Measurements from ENCODE around the gene ITGB1.
A peak's percentile ranks its signal among the peaks of the same experiment; 100 is the strongest.

ITGB1 gene

DNA sequence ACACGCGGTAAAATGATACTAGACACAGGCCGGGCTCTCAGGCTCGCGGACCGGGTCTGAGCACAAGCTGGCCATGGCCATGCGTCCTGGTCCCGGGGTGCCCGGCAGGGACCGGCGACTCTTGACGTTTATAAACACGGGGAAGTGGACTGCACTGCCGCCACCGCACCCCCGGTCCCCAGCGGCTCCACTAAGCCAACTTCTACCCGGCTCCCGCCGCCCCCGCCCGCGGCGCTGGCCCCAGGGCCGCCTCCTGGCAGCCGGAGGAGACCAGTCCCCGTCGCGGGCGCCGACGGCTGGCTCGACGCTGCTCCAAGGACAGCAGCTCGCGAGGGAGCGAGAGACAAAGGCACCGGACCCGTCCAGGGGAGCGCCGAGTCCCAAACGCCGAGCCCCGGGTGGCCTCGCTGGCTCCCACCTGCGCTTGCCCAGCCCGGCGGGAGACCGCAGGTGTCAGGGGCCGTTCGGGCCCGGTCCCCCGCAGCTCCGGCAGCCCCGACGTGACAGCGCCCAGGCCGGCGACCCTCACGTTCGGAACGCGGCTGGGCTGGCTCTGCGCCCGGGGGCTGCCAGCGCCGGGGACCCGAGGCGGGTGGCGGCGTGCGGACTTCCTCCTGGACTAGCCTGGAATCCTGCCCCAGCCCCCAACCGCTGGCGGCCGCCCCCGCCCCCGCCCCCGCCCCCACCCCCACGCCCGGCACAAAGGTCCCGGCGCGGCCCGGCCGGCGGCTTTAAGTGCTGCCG, 517 bp downstream of the ITGB1 start:
- in situ Hi-C loops (cut with HindIII; ENCODE audit: low pct_unique_long_range_greater_than_20kb, low sequenced_read_pairs): no loop called here
- no peak for TF ChIP-seq JUND (IDR thresholded peaks at IDR 0.05; ENCODE audit: low read depth)
- DNase-seq (ENCODE audit: low read depth in 1 of 2, low spot score in 1 of 2): peak in 1 of 2 experiments; percentile 48

DNA sequence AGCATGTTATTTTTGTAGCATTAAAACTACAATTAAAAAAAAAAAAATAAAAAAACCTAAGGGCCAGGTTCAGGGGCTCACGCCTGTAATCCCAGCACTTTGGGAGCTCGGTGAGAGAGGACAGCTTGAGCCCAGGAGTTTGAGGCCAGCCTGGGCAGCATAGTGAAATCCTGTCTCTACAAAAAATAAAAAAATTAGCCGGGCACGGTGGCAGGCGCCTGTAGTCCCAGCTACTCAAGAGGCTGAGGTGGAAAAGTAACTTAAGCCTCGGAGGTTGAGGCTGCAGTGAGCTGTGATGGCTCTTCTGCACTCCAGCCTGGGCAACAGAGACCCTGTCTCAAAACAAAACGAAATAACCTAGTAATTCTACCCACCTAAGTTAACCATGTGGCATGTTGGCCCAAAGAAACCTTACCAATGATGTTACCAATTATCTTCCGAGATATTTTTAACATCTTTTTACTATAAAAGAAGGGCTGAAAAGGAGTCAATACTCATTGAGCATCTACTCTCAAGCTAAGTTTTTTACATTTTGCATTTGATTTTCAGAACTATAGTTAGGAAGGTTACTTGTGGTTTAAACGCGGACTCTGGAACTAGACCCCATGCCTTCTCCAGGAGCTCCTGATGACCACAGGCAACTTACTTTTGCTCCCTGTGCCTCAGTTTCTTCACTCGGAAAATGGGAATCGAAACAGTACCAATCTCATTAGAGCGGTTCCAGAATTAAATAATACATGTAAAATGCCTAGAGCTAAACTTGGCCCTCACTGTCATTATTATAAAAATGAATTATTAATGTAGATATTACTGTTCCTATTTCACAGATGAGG, 1.4 kb downstream of the ITGB1 start:
- no peak for TF ChIP-seq JUND (IDR thresholded peaks at IDR 0.05; ENCODE audit: low read depth)
- no peak for DNase-seq (ENCODE audit: low read depth in 1 of 2, low spot score in 1 of 2)
- in situ Hi-C loops (cut with HindIII; ENCODE audit: low pct_unique_long_range_greater_than_20kb, low sequenced_read_pairs): no loop called here

DNA sequence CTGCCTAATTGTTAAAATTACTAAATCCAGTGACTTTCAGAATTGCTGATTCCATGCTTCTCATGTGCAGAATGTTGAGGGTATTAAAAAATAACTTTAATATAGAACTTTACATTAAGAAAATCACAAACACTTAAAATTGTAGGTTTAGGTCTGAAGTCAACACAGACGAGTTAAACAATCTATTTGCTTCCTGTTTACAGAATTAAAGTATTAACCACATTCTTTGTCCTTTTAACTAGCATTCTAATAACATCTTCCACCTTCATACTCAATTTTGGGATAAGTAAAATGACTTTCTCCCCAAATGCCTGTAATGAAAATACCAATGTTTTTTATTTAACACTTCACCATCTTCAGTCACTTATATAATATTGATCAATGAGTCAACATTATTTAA, 2.2 kb downstream of the ITGB1 start:
- in situ Hi-C loops (cut with HindIII; ENCODE audit: low pct_unique_long_range_greater_than_20kb, low sequenced_read_pairs): no loop called here
- no peak for DNase-seq (ENCODE audit: low read depth in 1 of 2, low spot score in 1 of 2)
- no peak for TF ChIP-seq JUND (IDR thresholded peaks at IDR 0.05; ENCODE audit: low read depth)

DNA sequence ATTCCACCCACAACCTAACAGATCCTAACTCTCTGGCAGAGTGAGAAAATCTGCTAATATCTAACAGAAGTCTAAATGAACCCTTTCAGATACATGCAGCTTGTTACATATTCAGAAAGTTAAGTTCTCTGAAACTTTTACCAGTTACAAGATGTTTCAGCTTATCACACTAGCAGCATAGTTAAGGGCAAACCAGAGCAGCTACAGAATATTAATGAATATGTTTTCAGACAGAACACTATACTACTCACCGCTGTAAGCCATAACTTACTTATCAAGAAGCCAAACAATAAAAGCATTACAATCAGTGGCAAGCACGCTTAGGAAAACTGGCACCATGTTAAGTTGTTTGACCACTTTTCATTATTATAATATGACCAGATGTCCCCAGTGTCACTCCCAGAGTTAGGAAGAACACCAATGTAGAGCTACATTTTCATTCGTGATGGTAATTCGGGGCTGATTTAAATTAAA, 2.7 kb downstream of the ITGB1 start:
- DNase-seq (ENCODE audit: low read depth in 1 of 2, low spot score in 1 of 2): no peak
- in situ Hi-C loops (cut with HindIII; ENCODE audit: low pct_unique_long_range_greater_than_20kb, low sequenced_read_pairs): no loop called here
- no peak for TF ChIP-seq JUND (IDR thresholded peaks at IDR 0.05; ENCODE audit: low read depth)

DNA sequence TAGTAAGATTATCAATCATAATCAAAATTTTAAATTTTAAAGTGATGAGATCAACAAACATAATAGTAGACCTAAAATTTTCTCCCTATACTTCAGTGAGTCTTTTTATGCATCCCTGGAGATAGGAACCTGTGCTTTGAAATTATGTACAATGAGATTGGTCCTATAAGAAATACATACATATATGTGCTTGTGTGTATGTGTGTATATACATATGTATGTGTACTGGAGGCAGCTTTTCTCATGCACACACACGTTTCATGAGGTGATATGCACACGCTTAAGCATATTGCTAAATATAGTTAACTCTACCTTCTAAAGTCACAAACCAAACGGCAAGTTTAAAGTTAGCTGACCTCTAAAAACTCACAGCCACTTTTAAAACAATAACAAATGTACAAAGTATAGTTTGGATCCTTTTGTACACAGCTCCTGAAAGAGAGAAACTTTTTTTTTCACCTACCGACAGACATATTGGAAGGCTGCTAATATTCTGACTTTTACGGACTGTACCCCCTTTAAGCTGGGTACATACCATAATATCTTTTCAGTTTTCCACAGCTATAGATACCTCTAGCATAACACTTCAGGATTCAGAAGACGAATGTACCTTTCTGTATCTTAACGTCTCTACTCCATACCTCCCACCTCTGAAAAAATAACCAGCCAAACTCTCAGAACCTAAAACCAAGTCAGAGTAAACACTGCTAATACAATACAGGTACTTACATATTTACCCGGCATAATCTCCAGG, 3.3 kb downstream of the ITGB1 start:
- no peak for DNase-seq (ENCODE audit: low read depth in 1 of 2, low spot score in 1 of 2)
- in situ Hi-C loops (cut with HindIII; ENCODE audit: low pct_unique_long_range_greater_than_20kb, low sequenced_read_pairs): no loop called here
- TF ChIP-seq JUND (IDR thresholded peaks at IDR 0.05; ENCODE audit: low read depth): no peak

DNA sequence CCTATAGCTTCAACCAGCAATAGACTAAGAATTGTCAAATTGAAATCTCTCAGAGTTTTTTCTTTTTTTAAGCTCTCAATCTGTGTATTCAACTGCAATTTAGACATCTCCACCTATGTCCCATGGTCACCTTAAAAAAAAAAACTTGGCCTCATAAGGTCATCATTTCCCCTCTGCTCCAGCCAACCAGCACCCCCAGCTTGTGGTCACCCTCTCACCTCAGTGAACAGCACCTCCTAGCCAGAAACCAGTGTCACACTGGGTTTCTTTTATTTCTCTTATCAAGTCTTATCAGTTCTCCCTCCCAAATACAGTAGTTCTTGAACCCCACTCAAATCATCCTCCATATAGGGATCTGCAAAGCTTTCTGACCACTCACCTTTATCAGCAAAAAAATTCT, 4.0 kb downstream of the ITGB1 start:
- DNase-seq (ENCODE audit: low read depth in 1 of 2, low spot score in 1 of 2): no peak
- in situ Hi-C loops (cut with HindIII; ENCODE audit: low pct_unique_long_range_greater_than_20kb, low sequenced_read_pairs): no loop called here
- TF ChIP-seq JUND (IDR thresholded peaks at IDR 0.05; ENCODE audit: low read depth): no peak

DNA sequence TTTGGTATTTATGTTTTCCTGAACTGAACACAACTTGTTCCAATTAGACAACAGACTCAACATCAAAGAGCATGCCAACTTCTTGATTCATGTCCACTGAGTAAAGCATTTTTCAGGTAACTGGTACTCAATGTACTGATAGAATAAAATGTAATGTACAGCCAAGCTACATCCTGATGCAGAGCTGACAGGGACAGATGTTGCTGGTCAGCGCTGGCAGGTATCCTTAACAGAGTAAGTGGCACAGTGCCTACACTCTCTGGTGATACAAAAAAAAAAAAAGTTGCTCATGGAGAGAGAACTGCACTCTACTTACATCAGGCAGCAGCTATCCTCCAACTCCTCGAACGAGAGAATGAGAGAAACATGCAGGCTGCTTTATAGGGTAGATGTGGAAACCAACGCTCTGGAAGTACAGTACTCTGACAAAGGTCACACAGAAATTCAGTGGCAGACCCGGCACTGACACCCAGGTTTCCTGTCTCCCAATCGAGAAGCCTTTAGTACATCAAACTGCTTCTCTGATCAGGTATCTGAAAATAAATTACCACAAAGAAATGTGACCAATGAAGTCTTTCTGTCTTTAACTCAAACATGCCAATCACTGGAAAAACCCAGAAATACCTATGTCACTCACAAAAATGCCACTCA, 4.6 kb downstream of the ITGB1 start:
- in situ Hi-C loops (cut with HindIII; ENCODE audit: low pct_unique_long_range_greater_than_20kb, low sequenced_read_pairs): no loop called here
- TF ChIP-seq JUND (IDR thresholded peaks at IDR 0.05; ENCODE audit: low read depth): no peak
- no peak for DNase-seq (ENCODE audit: low read depth in 1 of 2, low spot score in 1 of 2)

DNA sequence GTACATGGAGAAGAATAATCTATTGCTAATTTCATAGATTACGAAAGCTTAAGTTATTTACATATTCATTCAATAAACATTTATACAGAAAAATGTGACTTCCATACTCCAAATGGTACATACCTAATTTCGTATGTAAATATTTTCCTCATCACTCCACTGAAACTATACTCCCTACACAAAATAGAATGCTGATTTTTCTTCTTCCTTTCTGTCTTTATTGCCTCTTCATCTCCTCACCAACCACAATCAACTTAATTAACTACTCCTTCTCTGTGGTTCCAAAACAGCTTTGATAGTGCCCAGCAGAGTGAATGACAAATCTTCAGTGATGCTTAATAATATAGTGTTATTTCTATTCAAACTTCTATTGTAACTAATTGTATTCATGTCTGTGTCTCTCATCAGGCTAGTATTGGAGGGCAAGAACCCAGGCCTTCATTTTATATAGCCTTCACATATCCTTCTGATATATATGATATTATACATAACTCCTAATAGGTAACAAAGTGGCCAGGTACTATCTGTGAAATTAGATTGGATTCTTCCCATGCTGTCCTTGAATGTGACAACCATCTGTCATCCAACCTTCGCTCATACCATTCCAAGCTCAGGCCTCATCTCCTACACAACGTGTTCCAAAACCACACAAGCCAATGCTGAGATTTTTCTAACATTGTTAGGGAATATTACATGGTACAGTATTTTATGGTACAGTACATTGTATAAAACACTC, 5.3 kb downstream of the ITGB1 start:
- no peak for DNase-seq (ENCODE audit: low read depth in 1 of 2, low spot score in 1 of 2)
- in situ Hi-C loops (cut with HindIII; ENCODE audit: low pct_unique_long_range_greater_than_20kb, low sequenced_read_pairs): no loop called here
- TF ChIP-seq JUND (IDR thresholded peaks at IDR 0.05; ENCODE audit: low read depth): no peak

DNA sequence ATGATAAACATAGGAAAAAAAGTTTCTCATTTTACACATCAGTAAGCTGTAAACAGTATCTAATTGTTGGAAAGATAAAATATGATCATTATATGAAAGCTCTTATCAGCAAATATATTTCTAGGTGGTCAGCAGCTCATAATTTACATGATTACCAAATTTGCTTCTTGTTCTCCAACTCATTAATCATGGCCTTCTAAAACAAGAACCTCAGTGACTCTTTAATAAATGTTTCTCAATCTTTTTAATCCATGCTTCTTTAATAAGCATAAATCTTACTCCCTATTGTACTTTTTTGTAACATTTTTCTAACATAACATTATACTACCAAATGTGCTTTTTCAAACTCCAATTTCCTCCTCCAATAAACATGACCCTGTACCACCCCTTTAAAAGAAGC, 5.9 kb downstream of the ITGB1 start:
- no peak for DNase-seq (ENCODE audit: low read depth in 1 of 2, low spot score in 1 of 2)
- in situ Hi-C loops (cut with HindIII; ENCODE audit: low pct_unique_long_range_greater_than_20kb, low sequenced_read_pairs): no loop called here
- no peak for TF ChIP-seq JUND (IDR thresholded peaks at IDR 0.05; ENCODE audit: low read depth)

DNA sequence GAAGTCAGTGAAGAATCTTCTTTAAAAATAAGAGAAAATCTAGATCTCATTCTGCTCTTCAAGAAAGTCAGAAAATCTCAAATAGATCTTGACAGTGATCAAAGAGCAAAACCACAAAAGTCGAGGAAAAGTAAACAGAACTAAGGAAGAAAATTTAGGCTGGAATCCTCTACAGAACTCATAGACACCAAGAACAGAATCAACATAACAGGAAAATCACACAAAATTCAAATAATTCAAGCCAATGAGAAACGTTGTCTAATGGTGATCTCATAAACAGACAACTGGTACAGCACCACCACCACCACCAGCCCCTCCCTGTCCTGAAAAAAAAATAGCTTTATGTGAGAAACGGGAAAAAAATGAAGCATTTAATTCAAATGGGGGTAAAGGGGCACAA, 6.9 kb downstream of the ITGB1 start:
- in situ Hi-C loops (cut with HindIII; ENCODE audit: low pct_unique_long_range_greater_than_20kb, low sequenced_read_pairs): no loop called here
- no peak for DNase-seq (ENCODE audit: low read depth in 1 of 2, low spot score in 1 of 2)
- no peak for TF ChIP-seq JUND (IDR thresholded peaks at IDR 0.05; ENCODE audit: low read depth)

DNA sequence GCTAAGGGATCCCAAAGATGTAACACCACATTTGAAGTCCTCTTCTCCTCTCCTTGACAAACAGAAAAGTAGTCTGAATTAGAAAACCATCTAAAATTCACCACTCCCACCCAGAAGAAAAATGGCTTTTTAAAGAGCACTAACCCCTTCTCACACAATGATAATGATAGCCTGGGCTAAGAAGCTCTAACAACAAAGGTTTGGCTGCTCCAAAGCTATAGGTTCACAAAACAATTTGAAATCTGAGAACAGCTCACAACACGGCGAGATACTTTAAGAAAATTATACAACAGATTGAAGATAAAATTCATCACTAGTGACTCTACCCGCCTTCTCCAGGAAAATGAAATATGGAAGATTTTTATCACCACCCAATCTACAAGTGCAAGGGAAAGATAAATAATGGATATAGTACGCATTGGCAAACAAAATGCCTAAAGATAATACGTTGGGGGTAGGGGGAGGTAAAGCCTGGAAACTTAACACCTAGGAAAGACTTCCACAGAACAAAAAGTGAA, 7.4 kb downstream of the ITGB1 start:
- DNase-seq (ENCODE audit: low read depth in 1 of 2, low spot score in 1 of 2): no peak
- in situ Hi-C loops (cut with HindIII; ENCODE audit: low pct_unique_long_range_greater_than_20kb, low sequenced_read_pairs): no loop called here
- TF ChIP-seq JUND (IDR thresholded peaks at IDR 0.05; ENCODE audit: low read depth): no peak
